K562 (cell line): ENCODE data around the gene MCM7. TPM values are rescaled to one million over a fixed set of nuclear protein-coding genes. Genes with fewer than 3 reads are reported as not detected.

Experiments
- ATAC-seq: fragments of 200-7000 bp; cut with Tn5 transposase; 3 replicates; pipeline ENCODE4 v1.9.1; 2020; ENCODE audit warnings: moderate library complexity
- BruUV-seq: library from RNA; stranded (reverse); fragments of 400-500 nt; replicated peaks from 2 replicates; lab custom pipeline; 2021; lab: Mats Ljungman, UMichigan
- CTCF ChIA-PET: fragments of 300-600 bp; formaldehyde crosslinking; extraction: SDS; loops from one replicate; lab custom pipeline; 2021; ENCODE audit warnings: low intra/inter-chr PET ratio; lab: Yijun Ruan, JAX
- POLR2A ChIA-PET: fragments of 300-600, 350-650 bp; sonication (Branson Sonifier 250); formaldehyde crosslinking; extraction: SDS; loops from one replicate; lab custom pipeline; 2021; ENCODE audit warnings: antibody characterized with exemption, inconsistent platforms; lab: Yijun Ruan, JAX
- DNase-seq, 4 experiments: peaks; one replicate each; pipeline versions ENCODE4 v3.0.0 to v3.0.0-alpha.2; 2011 to 2018; ENCODE audit warnings: low spot score in 3 of 4, mixed read lengths in 3 of 4; ENCODE audit errors: extremely low read depth in 1 of 4
- FAIRE-seq: peaks from 2 replicates; lab custom pipeline; 2011; peaks lifted over from hg19 to GRCh38; lab: Jason Lieb, UNC
- H2AFZ ChIP-seq: 2 replicates; pipeline ENCODE4 v1.6.0; 2011; ENCODE audit warnings: low read depth, low read length, control low read depth, inconsistent platforms
- H3K27ac ChIP-seq: fragments of 200-600 bp; 3 replicates; pipeline ENCODE4 v1.8.0; 2011; ENCODE audit warnings: low read depth, mild to moderate bottlenecking, control low read depth, inconsistent platforms, low read length, moderate library complexity, mixed read lengths; ENCODE audit errors: extremely low read depth
- H3K27me3 ChIP-seq, 2 experiments: fragments of 300-600 bp in 1 of 2; 2 replicates in 1 of 2; 3 replicates in 1 of 2; pipeline versions ENCODE4 v1.6.0 to v1.8.0; 2011; ENCODE audit warnings: inconsistent platforms in 2 of 2, low read length in 2 of 2, mild to moderate bottlenecking in 1 of 2, mixed read lengths in 1 of 2, moderate library complexity in 1 of 2; ENCODE audit not compliant: control insufficient read depth in 2 of 2, insufficient read depth in 2 of 2
- H3K36me3 ChIP-seq: fragments of 300-600 bp; 3 replicates; pipeline ENCODE4 v1.8.0; 2011; ENCODE audit warnings: mild to moderate bottlenecking, low read length, inconsistent platforms; ENCODE audit not compliant: control insufficient read depth, insufficient read depth
- H3K4me1 ChIP-seq, 2 experiments: fragments of 200-600 bp in 1 of 2; replicated peaks in 1 of 2; 2 replicates in 1 of 2; 3 replicates in 1 of 2; pipeline versions ENCODE4 v1.5.1 to v1.8.0; 2011; ENCODE audit warnings: inconsistent platforms in 2 of 2, low read length in 2 of 2, mild to moderate bottlenecking in 1 of 2, mixed read lengths in 1 of 2, moderate library complexity in 1 of 2; ENCODE audit not compliant: control insufficient read depth in 2 of 2, insufficient read depth in 2 of 2
- H3K4me2 ChIP-seq: 2 replicates; pipeline ENCODE4 v1.6.1; 2011; ENCODE audit warnings: low read length, control low read depth, inconsistent platforms, mixed read lengths; ENCODE audit not compliant: insufficient read depth
- H3K4me3 ChIP-seq: fragments of 200-600 bp; sonication (generic), shearing (Covaris generic); 2 replicates; pipeline ENCODE4 v1.5.1; 2016; ENCODE audit warnings: control low read depth, inconsistent platforms
- H3K79me2 ChIP-seq: fragments of 200-600 bp; 3 replicates; pipeline ENCODE4 v1.8.0; 2011; ENCODE audit warnings: low read length, inconsistent platforms; ENCODE audit not compliant: control insufficient read depth, insufficient read depth
- H3K9ac ChIP-seq, 2 experiments: 2 replicates each; pipeline versions ENCODE4 v1.6.0 to v1.6.1; 2011; ENCODE audit warnings: low read depth in 2 of 2, low read length in 2 of 2, control low read depth in 1 of 2, inconsistent platforms in 1 of 2, mild to moderate bottlenecking in 1 of 2, mixed read lengths in 1 of 2; ENCODE audit not compliant: insufficient read depth in 1 of 2
- H3K9me1 ChIP-seq: one replicate; pipeline ENCODE4 v1.6.0; 2011; ENCODE audit warnings: inconsistent platforms, mild to moderate bottlenecking, low read length, moderate library complexity; ENCODE audit not compliant: control insufficient read depth, insufficient read depth
- H3K9me3 ChIP-seq: replicated peaks from 2 replicates; pipeline ENCODE4 v1.5.1; 2011; ENCODE audit warnings: low read depth, low read length, inconsistent platforms; ENCODE audit not compliant: control insufficient read depth, insufficient read depth
- H4K20me1 ChIP-seq: replicated peaks from 2 replicates; pipeline ENCODE4 v1.6.1; 2011; ENCODE audit warnings: low read length, inconsistent platforms, mixed read lengths; ENCODE audit not compliant: control insufficient read depth, insufficient read depth
- GABPB1 ChIP-seq: sonication (generic); formaldehyde crosslinking; IDR thresholded peaks from 2 replicates; pipeline ENCODE4 v1.8.0; 2022; ENCODE audit warnings: mild to moderate bottlenecking, missing genetic modification reagents
- IRF1 ChIP-seq: sonication (generic); formaldehyde crosslinking; IDR thresholded peaks from 2 replicates; pipeline ENCODE4 v1.8.0; 2022; ENCODE audit warnings: missing genetic modification reagents, mild to moderate bottlenecking, borderline replicate concordance
- JUND ChIP-seq, 2 experiments: IDR thresholded peaks; 2 replicates in 1 of 2; 3 replicates in 1 of 2; pipeline ENCODE4 v1.6.1; 2011; ENCODE audit warnings: borderline replicate concordance in 2 of 2, low read depth in 2 of 2, low read length in 2 of 2, improper control_type of control experiment in 1 of 2, missing biosample characterization in 1 of 2, missing genetic modification characterization in 1 of 2, missing genetic modification reagents in 1 of 2
- MEIS2 ChIP-seq: fragments of 450-650 bp; IDR thresholded peaks from 2 replicates; pipeline ENCODE4 v1.6.1; 2014; ENCODE audit warnings: mild to moderate bottlenecking; ENCODE audit not compliant: partially characterized antibody
- PKNOX1 ChIP-seq: fragments of 450-650 bp; IDR thresholded peaks from 2 replicates; pipeline ENCODE4 v1.6.1; 2016
- ZBTB1 ChIP-seq: sonication (generic); formaldehyde crosslinking; IDR thresholded peaks from 2 replicates; pipeline ENCODE4 v1.8.1; 2023; ENCODE audit warnings: missing genetic modification reagents, low read depth, mild to moderate bottlenecking, borderline replicate concordance
- ZNF121 ChIP-seq: sonication (generic); formaldehyde crosslinking; conservative IDR thresholded peaks from 2 replicates; pipeline ENCODE4 v1.8.0; 2022; ENCODE audit warnings: missing genetic modification reagents
- ZNF77 ChIP-seq: fragments of 250-450 bp; sonication (Bioruptor Pico); IDR thresholded peaks from 2 replicates; pipeline ENCODE4 v1.5.0; 2020
- WGBS: fragments of 100-300 bp; shearing (Covaris generic); methylation state at CpG from one replicate; pipeline ENCODE4 v1.1.6; 2016; ENCODE audit warnings: low coverage, mixed read lengths; ENCODE audit not compliant: insufficient coverage; ENCODE audit errors: missing lambda C conversion rate; 5-methylcytosine and 5-hydroxymethylcytosine counted together
- in situ Hi-C: fragments of 300-500 bp; cut with MboI; formaldehyde crosslinking; loops from 4 replicates; pipeline ENCODE4 v1.15.0; 2018; ENCODE audit warnings: inconsistent platforms, mixed read lengths
- intact Hi-C: fragments of 100-400 bp; cut with micrococcal nuclease; formaldehyde crosslinking; loops from 2 replicates; pipeline ENCODE4 v1.14.2; 2022
- polyA plus RNA-seq, 8 experiments: library from polyadenylated mRNA; depleted of rRNA in 4 of 8; stranded (reverse) in 5 of 8; unstranded in 3 of 8; fragments of >200 nt; fragmentation: Nextera tagmentation in 2 of 8; fragmentation: Illumina TruSeq in 1 of 8; extraction: Ambion mirVana in 2 of 8; extraction: Trizol in 1 of 8; gene quantifications; 2 replicates each; pipeline versions ENCODE4 v1.2.1 to v1.2.3, GENCODE V29; 2011 to 2014; ENCODE audit warnings: inconsistent platforms in 1 of 8, missing spikeins in 1 of 8
- total RNA-seq, 7 experiments: library from RNA; depleted of rRNA in 6 of 7; stranded (reverse); fragments of >200 nt in 6 of 7; fragmentation: Illumina TruSeq in 2 of 7; extraction: Trizol in 2 of 7; gene quantifications; 2 replicates each; pipeline versions ENCODE4 v1.2.1 to v1.2.3, GENCODE V29; 2011 to 2021; ENCODE audit warnings: low replicate concordance in 1 of 7
- TF ChIP-seq, protein P1 (sequence below), 2 experiments: IDR thresholded peaks in 1 of 2; conservative IDR thresholded peaks in 1 of 2; 2 replicates each; pipeline ENCODE4 v1.6.1; 2016; ENCODE audit warnings: low read depth in 2 of 2, mild to moderate bottlenecking in 1 of 2, missing compliant biosample characterization in 1 of 2, missing genetic modification characterization in 1 of 2, moderate library complexity in 1 of 2
- TF ChIP-seq, protein P2 (sequence below), 2 experiments: fragments of 450-650 bp in 1 of 2; sonication (generic) in 1 of 2; formaldehyde crosslinking in 1 of 2; IDR thresholded peaks in 1 of 2; conservative IDR thresholded peaks in 1 of 2; 2 replicates each; pipeline versions ENCODE4 v1.6.1 to v1.8.1; 2016 to 2023; ENCODE audit warnings: mild to moderate bottlenecking in 2 of 2, moderate library complexity in 2 of 2, inconsistent platforms in 1 of 2, missing genetic modification reagents in 1 of 2

MCM7 gene
- total and polyA plus RNA-seq, 9 of the 15 experiments (the other 6 are each of a cell fraction or from before 2014, with no cell fraction given): 329 to 856 (median 437) TPM

- peaks cover 39% of the 10 kb centered on the region for H3K79me2 ChIP-seq
- no peak overlapping the region; the same call in 1 of the 3 replicates for H3K27ac ChIP-seq
- peaks cover 65% of the 10 kb centered on the region for H3K36me3 ChIP-seq
- no peaks in the 10 kb centered on the region for H3K9me3 ChIP-seq
- TF ChIP-seq JUND (IDR thresholded peaks at IDR 0.05; ENCODE audit: borderline replicate concordance, low read depth, low read length): peak; percentile 33; the same call in 1 of the 2 replicates
- no peak for TF ChIP-seq JUND (tag; IDR thresholded peaks at IDR 0.05; ENCODE audit: borderline replicate concordance, low read depth, low read length)
- TF ChIP-seq, protein P1, sequence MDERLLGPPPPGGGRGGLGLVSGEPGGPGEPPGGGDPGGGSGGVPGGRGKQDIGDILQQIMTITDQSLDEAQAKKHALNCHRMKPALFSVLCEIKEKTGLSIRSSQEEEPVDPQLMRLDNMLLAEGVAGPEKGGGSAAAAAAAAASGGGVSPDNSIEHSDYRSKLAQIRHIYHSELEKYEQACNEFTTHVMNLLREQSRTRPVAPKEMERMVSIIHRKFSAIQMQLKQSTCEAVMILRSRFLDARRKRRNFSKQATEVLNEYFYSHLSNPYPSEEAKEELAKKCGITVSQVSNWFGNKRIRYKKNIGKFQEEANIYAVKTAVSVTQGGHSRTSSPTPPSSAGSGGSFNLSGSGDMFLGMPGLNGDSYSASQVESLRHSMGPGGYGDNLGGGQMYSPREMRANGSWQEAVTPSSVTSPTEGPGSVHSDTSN (CRISPR knock-in tag; IDR thresholded peaks at IDR 0.05; ENCODE audit: low read depth): peak; percentile 48; the same call in 1 of the 2 replicates
- TF ChIP-seq, protein P1 (tag; conservative IDR thresholded peaks at IDR 0.05; ENCODE audit: low read depth): peak; percentile 54; the same call in 1 of the 2 replicates
- TF ChIP-seq ZBTB1 (CRISPR knock-in tag): 0 out of 2 replicates have a peak, but pooled peaks have one; percentile 34
- no peak for TF ChIP-seq ZNF77
- TF ChIP-seq GABPB1: 0 out of 2 replicates have a peak, but pooled peaks have one; percentile 36
- TF ChIP-seq, protein P2, sequence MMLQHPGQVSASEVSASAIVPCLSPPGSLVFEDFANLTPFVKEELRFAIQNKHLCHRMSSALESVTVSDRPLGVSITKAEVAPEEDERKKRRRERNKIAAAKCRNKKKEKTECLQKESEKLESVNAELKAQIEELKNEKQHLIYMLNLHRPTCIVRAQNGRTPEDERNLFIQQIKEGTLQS (IDR thresholded peaks at IDR 0.05): 0 out of 2 replicates have a peak, but pooled peaks have one; percentile 13
- TF ChIP-seq, protein P2 (CRISPR knock-in tag; conservative IDR thresholded peaks at IDR 0.05): no peak
- peak; percentile 80 for TF ChIP-seq MEIS2
- TF ChIP-seq PKNOX1: peak; percentile 88
- peak; percentile 93 for TF ChIP-seq ZNF121
- TF ChIP-seq IRF1 (CRISPR knock-in tag): no peak
- intact Hi-C loops: no loop called here
- H4K20me1 ChIP-seq: peaks cover 23% of the 10 kb centered on the region
- no peak overlapping the region for H2AFZ ChIP-seq
- H3K27me3 ChIP-seq: no peaks in the 10 kb centered on the region
- peaks cover 3% of the 10 kb centered on the region for H3K9me1 ChIP-seq
- peak overlapping the region; percentile 92; the same call in 1 of the 2 replicates for H3K4me2 ChIP-seq
- H3K4me1 ChIP-seq: peaks cover 9 to 51% of the 10 kb centered on the region in 2 experiments; a peak in 4 of 5 replicates
- WGBS: 76% methylated on average over 17 of the region's 17 CpGs
- ChIA-PET CTCF (interaction anchor here (0.6 kb wide), 1 partner anchor 127 kb away, joined by 6 read pairs; no protein-coding TSS in a partner anchor), POLR2A (interaction anchor here (0.7 to 4.6 kb wide), 7 partner anchors 10 to 595 kb away, joined by 3 to 115 read pairs (median 20); partner anchors contain the start of genes COPS6 and MBLAC1)
- in situ Hi-C loops: no loop called here
- BruUV-seq: no TSS peak
- no peak overlapping the region for H3K4me3 ChIP-seq
- DNase-seq: peak in 1 of 4 experiments; percentile 40
- peak; percentile 75 for FAIRE-seq
- no peak for ATAC-seq
- peak overlapping the region; percentile 99 to 100; a peak in 3 of 4 replicates for H3K9ac ChIP-seq
Observed at GRCh38 chr7:100102950-100103840, 2.0 kb upstream of the MCM7 start.
